RWPE2 (cell line): ENCODE measurements around the gene C6orf15.
"Not testable (repeated sequence)": the region's sequence is repeated elsewhere in the genome, so short reads cannot be mapped to it uniquely, and the experiment has no call there.

Source experiments
- ATAC-seq: fragments of 200-7000 bp; cut with Tn5 transposase; 3 replicates; pipeline ENCODE4 v1.9.1; 2021; ENCODE audit warnings: low read depth
- DNase-seq: peaks from one replicate; pipeline ENCODE4 v3.0.0-alpha.2; 2020; ENCODE audit warnings: low spot score
- H3K27ac ChIP-seq: fragments of 450-650 bp; 2 replicates; pipeline ENCODE4 v1.5.1; 2017; ENCODE audit warnings: mild to moderate bottlenecking; ENCODE audit not compliant: poor library complexity, severe bottlenecking
- H3K27me3 ChIP-seq: fragments of 250-450 bp; sonication (Bioruptor Pico); 2 replicates; pipeline ENCODE4 v1.5.1; 2021; ENCODE audit warnings: mild to moderate bottlenecking, moderate library complexity; ENCODE audit not compliant: insufficient read depth, poor library complexity, severe bottlenecking
- H3K36me3 ChIP-seq: fragments of 250-450 bp; sonication (Bioruptor Pico); 2 replicates; pipeline ENCODE4 v1.5.1; 2020; ENCODE audit warnings: low read depth, mild to moderate bottlenecking, moderate library complexity
- H3K4me1 ChIP-seq: fragments of 250-450 bp; sonication (Bioruptor Pico); 2 replicates; pipeline ENCODE4 v1.5.1; 2021; ENCODE audit warnings: mild to moderate bottlenecking, moderate library complexity; ENCODE audit not compliant: insufficient read depth, poor library complexity, severe bottlenecking
- H3K4me3 ChIP-seq: fragments of 250-450 bp; sonication (Bioruptor Pico); 2 replicates; pipeline ENCODE4 v1.5.1; 2021; ENCODE audit warnings: mild to moderate bottlenecking, moderate library complexity; ENCODE audit not compliant: severe bottlenecking
- H3K9me3 ChIP-seq: fragments of 250-450 bp; sonication (Bioruptor Pico); 2 replicates; pipeline ENCODE4 v1.5.1; 2021; ENCODE audit warnings: mild to moderate bottlenecking, moderate library complexity; ENCODE audit not compliant: severe bottlenecking
- CTCF ChIP-seq: fragments of 450-650 bp; IDR thresholded peaks from one replicate; pipeline ENCODE4 v1.5.1; 2017; ENCODE audit warnings: mild to moderate bottlenecking, moderate library complexity; ENCODE audit not compliant: poor library complexity, severe bottlenecking

C6orf15 gene

GRCh38 chr6:31074401-31074800 lies 38.0 kb downstream of the C6orf15 start:
- H3K4me3 ChIP-seq, result no peak overlapping the region
- no peaks in the 10 kb centered on the region for H3K27me3 ChIP-seq
- DNase-seq, result no peak
- peaks cover 6% of the 10 kb centered on the region for H3K4me1 ChIP-seq
- H3K9me3 ChIP-seq, result no peaks in the 10 kb centered on the region
- no peak for ATAC-seq
- no peak for TF ChIP-seq CTCF
- no peak overlapping the region for H3K27ac ChIP-seq
- no peaks in the 10 kb centered on the region for H3K36me3 ChIP-seq

GRCh38 chr6:31070711-31071197 lies 41.6 kb downstream of the C6orf15 start:
- TF ChIP-seq CTCF, result peak; percentile 88
- H3K27me3 ChIP-seq, result no peaks in the 10 kb centered on the region
- H3K27ac ChIP-seq, result peak overlapping the region; percentile 5
- H3K4me3 ChIP-seq, result no peak overlapping the region
- peaks cover 10% of the 10 kb centered on the region for H3K4me1 ChIP-seq
- DNase-seq (no peak), ATAC-seq (peak; percentile 97)
- H3K36me3 ChIP-seq, result no peaks in the 10 kb centered on the region
- H3K9me3 ChIP-seq, result no peaks in the 10 kb centered on the region

- H3K9me3 ChIP-seq, result no peaks in the 10 kb centered on the region
- no peaks in the 10 kb centered on the region for H3K36me3 ChIP-seq
- H3K27ac ChIP-seq, result no peak overlapping the region
- no peak for DNase-seq
- no peaks in the 10 kb centered on the region for H3K27me3 ChIP-seq
- TF ChIP-seq CTCF, result peak; percentile 93
- peaks cover 10% of the 10 kb centered on the region for H3K4me1 ChIP-seq
- peak; percentile 77 for ATAC-seq
- H3K4me3 ChIP-seq, result no peak overlapping the region
Observed at GRCh38 chr6:31068669-31069340, 43.6 kb downstream of the C6orf15 start.

GRCh38 chr6:31067891-31068668 lies 44.3 kb downstream of the C6orf15 start:
- H3K36me3 ChIP-seq, ATAC-seq, H3K4me3 ChIP-seq, H3K9me3 ChIP-seq, H3K27ac ChIP-seq, H3K27me3 ChIP-seq, DNase-seq: not testable (repeated sequence)
- H3K4me1 ChIP-seq, result peaks cover 10% of the 10 kb centered on the region

- H3K4me1 ChIP-seq, H3K4me3 ChIP-seq, H3K36me3 ChIP-seq, H3K27ac ChIP-seq, DNase-seq, H3K9me3 ChIP-seq, H3K27me3 ChIP-seq, ATAC-seq: not testable (repeated sequence)
Observed at GRCh38 chr6:31067028-31067427, 45.3 kb downstream of the C6orf15 start.
